GM19351 (cell line): ENCODE measurements around the gene CLCN1.

Experiments used
- ATAC-seq: cut with Tn5 transposase; IDR thresholded peaks from one replicate; pipeline ENCODE4 v1.9.1; 2021; ENCODE audit warnings: mild to moderate bottlenecking, moderate library complexity; ENCODE audit not compliant: unreplicated experiment

Gene CLCN1

DNA sequence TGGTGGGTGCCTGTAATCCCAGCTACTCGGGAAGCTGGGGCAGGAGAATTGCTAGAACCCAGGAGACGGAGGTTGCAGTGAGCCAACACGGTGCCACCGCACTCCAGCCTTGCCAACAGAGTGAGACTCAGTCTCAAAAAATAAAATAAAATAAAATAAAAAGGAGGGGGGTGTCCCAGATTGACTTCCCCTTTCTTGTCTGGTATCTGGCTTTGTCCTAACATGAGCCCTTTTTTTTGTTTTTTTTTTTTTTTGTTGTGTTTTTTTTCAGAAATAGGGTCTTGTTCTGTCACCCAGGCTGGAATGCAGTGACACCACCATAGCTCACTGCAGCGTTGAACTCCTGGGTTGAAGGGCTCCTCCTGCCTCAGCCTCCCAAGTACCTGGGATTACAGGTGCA is 23.0 kb upstream of the CLCN1 start:
- ATAC-seq: no peak

DNA sequence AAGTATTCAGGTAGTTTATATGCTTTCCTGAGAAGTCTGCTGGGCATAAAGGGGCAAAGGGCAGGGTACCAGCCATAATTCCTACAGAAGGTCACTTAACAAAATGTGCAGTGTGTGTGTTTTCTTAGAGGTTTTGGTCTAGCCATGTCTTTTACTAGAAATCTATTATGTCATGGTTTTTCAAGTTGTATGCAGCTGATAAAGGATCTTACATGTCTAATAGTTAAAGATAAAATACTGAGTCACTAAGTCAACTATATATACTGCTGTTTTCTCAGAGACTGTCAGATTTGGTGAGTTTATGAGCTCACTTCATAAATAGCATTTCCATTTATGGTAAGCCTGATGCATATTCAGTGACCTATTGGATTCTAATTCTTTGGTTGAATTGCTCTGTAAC is 20.0 kb upstream of the CLCN1 start:
- ATAC-seq: no peak

DNA sequence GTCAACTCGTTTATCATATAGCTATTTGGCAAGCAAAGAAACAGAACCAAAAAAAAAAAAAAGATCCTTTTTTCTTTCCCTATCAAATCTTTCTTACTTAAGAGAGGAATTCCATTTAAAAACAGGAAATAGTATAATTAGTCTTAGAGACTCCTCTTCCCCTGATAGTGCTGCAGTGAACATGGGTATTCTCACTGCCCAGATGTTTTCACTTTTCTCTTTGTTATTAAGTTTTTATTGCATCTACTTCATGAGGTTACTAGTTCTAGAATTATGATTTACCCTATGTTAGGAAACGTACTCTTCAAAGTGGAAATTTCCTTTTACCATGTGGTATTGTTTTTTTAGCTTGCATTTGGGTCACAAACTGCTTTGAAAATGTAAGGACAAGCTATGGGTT is 19.2 kb upstream of the CLCN1 start:
- ATAC-seq: no peak

DNA sequence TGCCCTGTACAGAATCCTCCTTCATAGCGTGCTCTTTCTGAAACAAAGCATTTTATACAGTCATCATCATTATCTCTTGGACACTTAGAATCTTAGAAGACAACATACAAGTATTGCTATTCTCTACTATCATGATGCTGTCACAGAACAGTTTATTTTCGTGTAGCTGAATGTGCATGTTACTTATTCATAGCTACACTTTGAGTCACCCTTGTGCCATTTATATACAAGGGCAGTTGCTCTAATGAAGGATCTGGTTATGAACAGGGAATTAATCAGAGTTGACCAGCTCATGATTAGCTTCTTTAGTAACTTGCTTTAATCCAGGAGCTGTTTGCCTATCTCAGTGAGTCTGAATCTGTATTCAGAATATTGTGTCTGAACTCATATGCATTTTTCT is 16.6 kb upstream of the CLCN1 start:
- ATAC-seq: no peak

DNA sequence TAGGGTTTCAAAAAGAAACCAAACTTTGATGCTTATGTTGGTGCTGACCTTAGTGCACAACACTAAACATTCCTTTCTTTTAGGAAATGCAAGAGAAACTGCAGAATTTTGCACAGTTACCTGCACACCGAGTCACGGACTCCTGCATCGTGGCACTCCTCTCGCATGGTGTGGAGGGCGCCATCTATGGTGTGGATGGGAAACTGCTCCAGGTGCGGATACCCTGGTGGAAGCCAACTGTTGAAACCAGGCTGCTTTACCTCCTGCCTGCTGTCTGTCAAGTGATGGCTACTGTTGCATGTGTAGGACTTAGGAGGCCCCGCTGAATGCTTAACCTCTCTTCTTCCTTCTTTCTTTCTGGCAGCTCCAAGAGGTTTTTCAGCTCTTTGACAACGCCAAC is 16.1 kb upstream of the CLCN1 start:
- peak; percentile 74 for ATAC-seq

DNA sequence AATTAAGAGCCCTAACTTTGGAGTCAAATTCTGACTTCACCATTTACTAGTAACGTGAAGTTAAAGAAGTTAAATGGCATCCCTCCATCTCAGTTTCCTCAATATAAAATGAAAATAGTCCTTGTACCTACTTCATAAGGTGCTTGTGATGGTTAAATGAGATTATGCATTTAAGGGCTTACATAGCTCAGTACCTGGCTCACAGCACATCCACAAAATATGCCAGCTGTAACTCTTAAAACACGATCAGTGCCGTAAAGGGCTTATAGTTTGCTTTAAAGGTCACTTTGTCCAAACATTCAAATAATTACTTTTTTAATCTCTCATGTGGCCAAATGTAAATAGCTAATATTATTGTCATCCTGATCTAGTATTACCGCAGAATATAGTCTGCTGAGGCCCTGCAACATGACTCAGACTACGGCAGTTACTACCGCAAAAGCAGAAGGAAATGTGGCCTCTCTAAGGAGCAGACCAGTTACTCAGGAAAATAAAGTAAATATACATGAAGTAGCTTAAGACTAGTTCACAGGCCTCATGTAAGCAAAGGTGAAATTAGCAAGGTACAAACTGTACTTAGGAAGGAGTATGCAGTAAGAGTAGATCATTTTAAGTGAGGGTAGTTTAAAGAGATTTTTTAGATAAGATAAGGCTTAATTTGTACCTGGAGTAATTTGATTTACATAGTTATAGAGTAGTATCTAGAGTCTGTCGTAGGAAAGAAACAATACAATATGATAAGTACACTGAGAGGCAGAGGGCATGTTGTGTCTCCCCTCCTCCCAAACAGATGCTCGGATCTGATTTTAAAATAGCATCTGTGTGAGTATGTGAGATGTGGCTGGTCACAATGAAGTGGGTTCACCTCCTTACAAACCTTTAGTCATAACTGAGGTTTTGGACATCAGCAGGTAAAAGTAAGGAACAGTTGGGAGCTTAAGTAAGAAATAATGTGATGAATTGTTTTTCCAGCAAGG is 14.7 kb upstream of the CLCN1 start:
- ATAC-seq: no peak

DNA sequence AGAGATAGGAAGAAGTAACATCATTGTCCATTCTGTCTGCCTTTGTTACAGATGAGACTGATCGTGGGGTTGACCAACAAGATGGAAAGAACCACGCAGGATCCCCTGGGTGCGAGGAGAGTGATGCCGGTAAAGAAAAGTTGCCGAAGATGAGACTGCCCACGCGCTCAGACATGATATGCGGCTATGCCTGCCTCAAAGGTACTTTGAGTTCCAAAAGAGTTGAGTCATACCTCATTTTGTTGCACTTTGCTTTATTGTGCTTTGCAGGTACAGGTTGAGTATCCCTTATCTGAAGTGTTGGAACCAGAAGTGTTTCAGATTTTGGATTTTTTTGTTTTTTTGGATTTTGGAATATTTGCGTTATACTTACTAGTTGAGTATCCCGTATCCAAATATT is 12.2 kb upstream of the CLCN1 start:
- ATAC-seq: no peak

DNA sequence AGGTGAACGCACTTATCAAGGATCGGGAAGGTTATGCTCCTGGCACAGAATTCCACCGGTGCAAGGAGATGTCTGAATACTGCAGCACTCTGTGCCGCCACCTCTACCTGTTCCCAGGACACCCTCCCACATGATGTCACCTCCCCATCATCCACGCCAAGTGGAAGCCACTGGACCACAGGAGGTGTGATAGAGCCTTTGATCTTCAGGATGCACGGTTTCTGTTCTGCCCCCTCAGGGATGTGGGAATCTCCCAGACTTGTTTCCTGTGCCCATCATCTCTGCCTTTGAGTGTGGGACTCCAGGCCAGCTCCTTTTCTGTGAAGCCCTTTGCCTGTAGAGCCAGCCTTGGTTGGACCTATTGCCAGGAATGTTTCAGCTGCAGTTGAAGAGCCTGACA is 11.0 kb upstream of the CLCN1 start:
- ATAC-seq: no peak

DNA sequence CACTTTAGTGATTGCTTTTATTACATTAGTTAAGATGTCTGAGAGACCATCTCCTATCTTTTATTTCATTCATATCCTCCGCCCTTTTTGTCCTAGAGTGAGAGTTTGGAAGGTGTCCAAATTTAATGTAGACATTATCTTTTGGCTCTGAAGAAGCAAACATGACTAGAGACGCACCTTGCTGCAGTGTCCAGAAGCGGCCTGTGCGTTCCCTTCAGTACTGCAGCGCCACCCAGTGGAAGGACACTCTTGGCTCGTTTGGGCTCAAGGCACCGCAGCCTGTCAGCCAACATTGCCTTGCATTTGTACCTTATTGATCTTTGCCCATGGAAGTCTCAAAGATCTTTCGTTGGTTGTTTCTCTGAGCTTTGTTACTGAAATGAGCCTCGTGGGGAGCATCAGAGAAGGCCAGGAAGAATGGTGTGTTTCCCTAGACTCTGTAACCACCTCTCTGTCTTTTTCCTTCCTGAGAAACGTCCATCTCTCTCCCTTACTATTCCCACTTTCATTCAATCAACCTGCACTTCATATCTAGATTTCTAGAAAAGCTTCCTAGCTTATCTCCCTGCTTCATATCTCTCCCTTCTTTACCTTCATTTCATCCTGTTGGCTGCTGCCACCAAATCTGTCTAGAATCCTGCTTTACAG is 10.4 kb upstream of the CLCN1 start:
- peak; percentile 66 for ATAC-seq

DNA sequence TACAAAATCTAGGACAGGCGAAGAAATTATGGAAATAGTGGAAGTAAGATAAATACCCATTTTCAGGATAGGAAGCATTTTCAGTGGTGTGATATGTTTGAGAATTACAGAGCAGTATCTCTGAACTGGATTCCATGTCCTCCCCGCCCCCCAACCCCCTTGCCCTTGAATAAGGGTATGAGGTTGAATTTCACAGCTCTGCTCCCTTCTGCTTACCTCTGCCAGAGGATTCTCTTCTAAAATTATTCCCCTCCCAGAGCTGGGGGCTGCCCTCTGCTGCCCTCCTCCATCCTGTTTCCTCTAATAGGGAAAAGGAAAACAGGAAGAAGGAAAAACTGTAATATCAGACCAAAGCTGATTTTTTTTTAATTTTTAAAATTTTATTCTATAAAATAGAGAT is 7.3 kb upstream of the CLCN1 start:
- ATAC-seq: no peak

DNA sequence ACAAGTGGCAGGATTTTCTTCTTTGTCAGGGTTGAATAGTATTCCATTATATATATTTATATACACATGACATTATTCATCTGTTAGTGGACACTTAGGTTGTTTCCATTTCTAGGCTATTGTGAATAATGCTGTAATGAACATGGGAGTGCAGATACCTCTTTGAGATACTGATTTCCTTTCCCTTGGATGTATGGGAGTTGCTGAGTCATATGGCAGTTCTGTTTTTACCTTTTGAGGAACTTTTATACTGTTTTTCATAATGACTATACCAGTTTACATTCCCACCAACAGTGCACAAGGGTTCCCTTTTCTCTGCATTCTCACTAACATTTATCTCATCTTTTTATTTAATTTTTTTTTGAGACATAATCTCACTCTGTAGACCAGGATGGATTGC is 1.8 kb upstream of the CLCN1 start:
- ATAC-seq: no peak

DNA sequence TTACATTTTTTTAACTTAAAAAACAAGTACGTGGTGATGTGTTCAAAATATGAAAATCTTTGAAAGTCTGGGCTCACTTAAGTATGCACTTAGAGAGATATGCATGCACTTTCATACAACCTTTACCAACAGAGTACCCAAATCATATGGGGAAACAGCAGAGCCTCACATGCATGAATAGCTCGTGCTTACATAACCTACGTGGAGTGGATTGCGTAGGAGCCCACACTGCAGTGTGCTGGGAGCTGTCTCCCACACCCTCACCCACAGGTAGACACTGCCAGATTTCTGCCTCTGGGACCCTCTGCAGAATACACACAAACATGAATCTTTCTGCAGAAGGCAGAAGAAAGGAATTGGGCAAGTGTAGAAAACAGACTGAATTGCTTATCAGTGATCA is 581 bp downstream of the CLCN1 start:
- ATAC-seq: no peak

DNA sequence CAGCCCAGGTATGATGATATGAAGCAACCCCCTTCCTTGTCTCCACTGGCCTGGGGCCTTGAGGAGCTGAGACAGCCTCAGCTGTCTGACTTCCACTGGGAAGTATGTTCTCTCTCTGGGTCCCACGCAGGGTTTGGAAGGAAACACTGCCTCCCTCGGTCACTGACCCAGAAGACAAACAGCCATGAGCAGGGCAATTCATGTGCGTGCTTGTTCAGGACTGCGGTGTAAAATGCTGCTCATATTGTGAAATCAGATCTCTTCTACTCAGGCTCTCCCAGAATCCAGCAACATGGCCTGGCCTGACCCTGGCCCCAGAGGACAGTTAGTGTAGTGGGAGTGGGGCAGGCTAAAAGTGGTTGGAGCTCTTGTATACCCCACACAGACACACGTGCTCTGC is 2.8 kb downstream of the CLCN1 start:
- ATAC-seq: no peak

DNA sequence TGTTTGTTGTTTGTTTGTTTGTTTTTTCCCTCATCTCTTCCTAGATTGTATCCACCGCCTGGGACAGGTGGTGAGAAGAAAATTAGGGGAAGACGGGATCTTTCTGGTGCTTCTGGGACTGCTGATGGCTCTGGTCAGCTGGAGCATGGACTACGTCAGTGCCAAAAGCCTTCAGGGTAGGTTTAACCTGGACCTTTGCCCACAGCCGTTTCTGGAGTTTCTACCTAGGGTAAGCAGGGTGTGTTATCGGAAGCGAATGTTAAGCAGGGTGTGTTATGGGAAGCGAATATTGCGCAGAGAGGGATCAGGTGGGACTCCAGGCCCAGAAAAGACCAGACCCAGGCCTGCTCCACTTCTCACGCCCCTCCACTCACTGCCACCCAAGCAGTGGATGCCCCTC is 4.7 kb downstream of the CLCN1 start:
- ATAC-seq: no peak

DNA sequence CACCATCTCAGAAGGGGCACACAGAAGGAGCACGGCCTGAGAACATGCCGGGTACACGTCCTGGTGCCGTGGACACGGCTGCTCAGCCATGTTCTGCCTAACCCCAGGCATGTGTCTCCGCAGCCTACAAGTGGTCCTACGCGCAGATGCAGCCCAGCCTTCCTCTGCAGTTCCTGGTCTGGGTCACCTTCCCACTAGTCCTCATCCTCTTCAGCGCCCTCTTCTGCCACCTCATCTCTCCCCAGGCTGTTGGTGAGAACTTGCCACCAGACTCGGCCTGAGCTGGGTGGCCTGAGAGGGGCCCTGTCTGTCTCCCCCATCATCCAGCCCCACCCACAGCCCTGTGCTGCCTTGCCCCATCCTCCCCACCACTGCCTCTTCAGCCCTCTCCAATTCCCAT is 5.3 kb downstream of the CLCN1 start:
- ATAC-seq: no peak

DNA sequence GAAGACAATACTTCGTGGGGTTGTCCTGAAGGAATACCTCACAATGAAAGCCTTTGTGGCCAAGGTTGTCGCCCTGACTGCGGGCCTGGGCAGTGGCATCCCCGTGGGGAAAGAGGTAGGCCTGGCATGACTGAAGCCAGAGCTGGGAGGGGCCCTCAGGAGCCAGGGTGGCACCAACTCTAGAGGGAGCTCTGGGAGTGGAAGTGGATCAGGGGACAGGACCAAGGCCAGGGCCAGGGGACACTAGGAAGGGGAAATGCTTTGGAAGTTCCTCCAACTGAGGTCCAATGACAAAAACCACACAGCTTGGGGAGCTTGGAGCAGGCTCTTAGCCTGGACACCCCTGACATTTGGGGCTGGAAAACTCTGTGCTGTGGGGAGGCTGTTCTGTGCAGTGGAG is 5.8 kb downstream of the CLCN1 start:
- ATAC-seq: no peak

DNA sequence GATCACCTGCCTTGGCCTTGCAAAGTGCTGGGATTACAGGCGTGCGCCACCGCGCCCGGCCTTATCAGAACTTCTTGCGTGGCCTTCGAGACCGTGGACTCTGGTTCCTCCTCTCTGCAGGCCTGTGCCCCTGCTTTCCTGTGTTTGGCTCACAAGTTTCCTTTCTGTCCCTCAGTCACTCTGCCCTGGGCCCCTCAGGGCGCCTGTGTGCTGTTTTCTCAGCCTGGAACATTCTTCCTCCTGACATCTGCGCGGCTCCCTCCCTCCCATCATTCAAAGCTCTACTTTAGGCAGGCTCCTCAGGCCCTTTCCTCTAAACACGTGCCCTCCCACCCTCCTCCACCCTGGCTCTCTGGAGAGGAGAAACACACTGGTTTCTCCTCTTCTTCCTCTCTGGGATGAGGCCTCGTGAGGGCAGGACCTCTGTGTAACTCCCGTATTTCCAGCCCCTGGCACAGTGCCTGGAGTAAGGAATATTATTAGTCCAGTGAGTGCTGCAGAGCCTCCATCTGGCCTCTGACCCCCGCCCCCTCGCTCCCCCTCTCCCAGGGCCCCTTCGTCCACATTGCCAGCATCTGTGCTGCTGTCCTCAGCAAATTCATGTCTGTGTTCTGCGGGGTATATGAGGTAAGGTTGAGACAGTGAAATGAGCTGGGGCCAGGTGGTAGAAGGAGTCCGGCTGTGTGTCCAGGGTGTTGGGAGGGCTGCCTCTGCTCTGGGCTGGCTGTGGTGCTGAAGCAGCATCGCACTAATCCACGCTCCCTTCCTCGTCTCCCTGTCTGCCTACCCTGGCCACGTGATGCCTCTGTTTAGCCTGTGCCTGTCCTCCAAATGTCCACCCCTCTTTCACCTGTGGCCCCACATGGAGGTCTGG is 7.1 kb downstream of the CLCN1 start:
- ATAC-seq: no peak

DNA sequence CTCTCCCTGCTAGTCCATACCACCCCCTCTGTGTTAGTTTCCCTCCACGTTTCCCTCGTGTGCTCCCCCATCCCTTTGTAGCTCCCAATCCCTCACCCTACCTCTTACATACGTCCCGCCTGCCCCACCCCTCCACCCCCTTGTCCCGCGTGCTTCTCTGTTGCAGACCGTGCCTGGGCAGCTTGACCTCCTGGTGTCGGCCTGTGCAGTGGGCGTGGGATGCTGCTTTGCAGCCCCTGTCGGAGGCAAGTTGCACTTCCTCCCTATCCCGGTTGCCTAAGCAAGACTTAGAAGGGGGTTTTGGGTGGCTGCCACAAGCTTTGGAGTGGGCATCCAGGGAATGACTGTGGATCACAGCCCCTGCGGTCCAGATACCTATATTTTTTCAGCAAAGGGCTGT is 7.7 kb downstream of the CLCN1 start:
- ATAC-seq: no peak

DNA sequence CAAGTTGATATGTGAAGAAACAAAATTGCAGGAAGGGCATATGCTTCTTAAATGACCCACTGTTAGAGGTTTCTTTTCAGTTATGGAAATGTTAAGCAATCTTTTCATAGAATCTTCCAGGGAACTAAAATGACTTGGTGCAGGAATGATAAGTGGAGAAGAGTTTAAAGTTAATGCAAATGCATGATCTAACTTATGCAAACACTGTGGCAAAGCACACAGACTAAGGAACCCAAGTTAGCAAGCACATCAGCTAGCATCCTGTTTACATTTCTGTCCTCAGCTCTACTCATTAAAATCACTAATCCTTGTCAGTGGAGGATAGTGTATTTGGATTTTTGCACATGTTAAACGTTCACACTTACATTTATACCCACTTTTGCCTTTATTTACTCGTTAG is 9.3 kb downstream of the CLCN1 start:
- ATAC-seq: peak; percentile 54

DNA sequence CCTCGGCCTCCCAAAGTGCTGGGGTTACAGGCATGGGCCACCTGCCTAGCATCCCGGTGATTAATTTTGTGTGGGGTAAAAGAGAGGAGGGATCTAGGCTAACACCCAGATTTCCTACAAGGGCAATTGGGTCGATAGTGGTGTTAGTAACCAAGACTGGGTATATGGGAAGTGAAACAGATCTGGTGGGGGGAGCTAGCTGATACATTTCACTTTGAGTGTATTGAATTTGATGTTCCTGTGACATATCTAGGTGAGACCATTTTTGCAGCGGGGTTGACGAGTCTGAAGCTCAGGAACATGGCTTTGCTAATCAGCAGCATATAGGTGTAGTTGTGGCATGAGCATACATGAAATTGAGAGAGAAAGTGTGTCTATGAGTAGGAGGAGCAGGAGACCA is 12.0 kb downstream of the CLCN1 start:
- peak; percentile 82 for ATAC-seq

DNA sequence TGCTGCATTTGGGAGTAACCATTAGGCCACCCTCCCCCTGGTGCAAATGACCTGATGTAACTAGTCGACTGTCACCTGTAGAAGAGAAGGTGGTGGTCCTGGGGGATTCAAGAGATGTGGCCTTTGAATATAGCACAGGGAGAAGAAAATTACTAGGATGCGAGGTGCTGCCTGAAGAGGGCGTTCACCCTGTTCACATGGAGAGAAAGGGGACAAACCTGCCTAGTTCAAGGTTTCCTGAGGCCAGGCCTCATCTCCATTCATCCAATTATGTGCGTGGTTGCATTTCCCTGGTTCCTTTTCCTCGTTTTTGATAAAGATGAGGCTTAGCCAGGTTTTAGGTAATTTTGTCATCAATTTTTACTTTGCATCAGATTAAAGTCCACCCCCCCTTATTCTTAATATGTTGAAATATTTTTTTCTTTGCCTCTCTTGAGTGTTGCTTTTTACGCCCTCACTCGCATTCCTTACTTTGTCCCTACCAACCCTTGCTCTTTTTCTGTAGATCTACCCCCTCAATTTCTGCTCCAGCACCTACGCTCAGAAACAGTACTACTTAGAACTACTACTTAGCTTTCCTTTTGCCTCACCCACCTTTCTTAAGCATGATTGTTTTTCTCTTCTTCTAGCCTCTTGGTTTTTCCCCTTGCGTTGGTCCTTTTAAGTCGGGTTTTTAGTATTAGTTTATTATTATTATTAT is 13.7 kb downstream of the CLCN1 start:
- no peak for ATAC-seq
